GM12892 (cell line): ENCODE data around the gene SPRTN.

Source experiments
- POLR2A ChIP-seq: IDR thresholded peaks from 2 replicates; pipeline ENCODE4 v1.6.1; 2011; ENCODE audit warnings: low read depth, low read length, control low read depth
- POLR2AphosphoS5 ChIP-seq: IDR thresholded peaks from 2 replicates; pipeline ENCODE4 v1.6.1; 2011; ENCODE audit warnings: low read depth, low read length, control low read depth

DNA sequence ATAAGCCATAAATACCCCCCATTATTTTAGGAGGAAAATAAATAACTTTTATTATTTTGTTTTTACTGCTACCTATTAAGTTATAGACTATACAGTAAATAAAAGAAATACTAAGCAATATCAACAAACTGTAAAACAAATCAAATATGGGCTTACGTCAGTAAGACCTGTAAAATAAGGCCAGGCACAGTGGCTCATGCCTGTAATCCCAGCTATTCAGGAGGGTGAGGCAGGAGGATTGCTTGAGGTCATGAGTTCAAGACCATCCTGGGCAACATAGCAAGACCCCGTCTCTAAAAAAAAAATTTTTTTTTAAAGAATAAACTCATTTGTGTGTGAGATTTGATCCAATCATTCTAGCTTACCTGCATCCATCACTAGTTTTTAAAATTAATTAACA lies 66.2 kb downstream of the SPRTN start:
- TF ChIP-seq POLR2A (no peak), POLR2AphosphoS5 (no peak)
